HCT116 (cell line): ENCODE data around the gene SLC24A1. TPM values are rescaled to one million over a fixed set of nuclear protein-coding genes. Genes with fewer than 3 reads are reported as not detected.

Experiments
- ATAC-seq: fragments of 200-7000 bp; cut with Tn5 transposase; 2 replicates; pipeline ENCODE4 v1.9.1; 2020; ENCODE audit warnings: mild to moderate bottlenecking, moderate library complexity
- BruUV-seq: library from RNA; stranded (reverse); fragments of 400-500 nt; replicated peaks from 2 replicates; lab custom pipeline; 2021; lab: Mats Ljungman, UMichigan
- CTCF ChIA-PET: fragments of 300-600 bp; sonication (Branson Sonifier 250); formaldehyde crosslinking; loops from one replicate; lab custom pipeline; 2021; ENCODE audit warnings: antibody characterized with exemption; lab: Charles Lee
- POLR2A ChIA-PET: fragments of 300-600, 350-600 bp; sonication (Branson Sonifier 250); formaldehyde crosslinking; loops from one replicate; lab custom pipeline; 2021; ENCODE audit warnings: antibody characterized with exemption; lab: Charles Lee
- RAD21 ChIA-PET, 2 experiments: fragments of 300-600 bp; sonication (Branson Sonifier 250); formaldehyde crosslinking; loops; one replicate each; lab custom pipeline; 2023; ENCODE audit warnings: low total read pairs in 2 of 2; ENCODE audit not compliant: uncharacterized antibody in 2 of 2, unreplicated experiment in 2 of 2, low non-redundant PET in 1 of 2; lab: Charles Lee
- DNase-seq: peaks from one replicate; pipeline ENCODE4 v3.0.0-alpha.2; 2010; ENCODE audit warnings: low read depth, low spot score
- H2AFZ ChIP-seq: fragments of 200-600 bp; shearing (Covaris generic), sonication (generic); 2 replicates; pipeline ENCODE4 v1.6.1; 2017; ENCODE audit warnings: low read depth, mixed run types, mixed read lengths, antibody characterized with exemption, low read length; ENCODE audit not compliant: poor library complexity, severe bottlenecking
- H3K27ac ChIP-seq: 2 replicates; pipeline ENCODE4 v1.5.1; 2012; ENCODE audit warnings: low read depth, low read length
- H3K27me3 ChIP-seq: fragments of 200-600 bp; sonication (generic); 2 replicates; pipeline ENCODE4 v1.6.1; 2016; ENCODE audit warnings: mixed run types, low read length, mixed read lengths; ENCODE audit not compliant: insufficient read depth
- H3K36me3 ChIP-seq, 2 experiments: fragments of 200-500 bp in 1 of 2; fragments of 200-600 bp in 1 of 2; sonication (Bioruptor generic) in 1 of 2; sonication (generic) in 1 of 2; 2 replicates each; pipeline versions ENCODE4 v1.5.1 to v1.6.1; 2014 to 2016; ENCODE audit warnings: low read length in 2 of 2, inconsistent platforms in 1 of 2, mixed read lengths in 1 of 2, mixed run types in 1 of 2; ENCODE audit not compliant: insufficient read depth in 2 of 2, control insufficient read depth in 1 of 2
- H3K4me1 ChIP-seq, 2 experiments: fragments of 200-600 bp in 1 of 2; sonication (generic) in 1 of 2; 2 replicates each; pipeline versions ENCODE4 v1.5.1 to v1.6.1; 2012 to 2017; ENCODE audit warnings: low read length in 2 of 2, inconsistent platforms in 1 of 2, mild to moderate bottlenecking in 1 of 2, mixed read lengths in 1 of 2, mixed run types in 1 of 2, moderate library complexity in 1 of 2; ENCODE audit not compliant: insufficient read depth in 2 of 2, control insufficient read depth in 1 of 2
- H3K4me2 ChIP-seq: fragments of 200-600 bp; sonication (generic); 2 replicates; pipeline ENCODE4 v1.6.1; 2017; ENCODE audit warnings: mixed run types, low read length, mixed read lengths
- H3K4me3 ChIP-seq, 2 experiments: fragments of 200-600 bp in 1 of 2; sonication (generic) in 1 of 2; replicated peaks in 1 of 2; 2 replicates each; pipeline ENCODE4 v1.5.1; 2011 to 2016; ENCODE audit warnings: low read length in 2 of 2, control low read depth in 1 of 2, low read depth in 1 of 2, mild to moderate bottlenecking in 1 of 2, mixed read lengths in 1 of 2, mixed run types in 1 of 2
- H3K79me2 ChIP-seq: fragments of 200-600 bp; sonication (generic); 2 replicates; pipeline ENCODE4 v1.6.1; 2017; ENCODE audit warnings: mild to moderate bottlenecking, mixed run types, low read length, moderate library complexity, mixed read lengths; ENCODE audit not compliant: insufficient read depth
- H3K9ac ChIP-seq: fragments of 200-600 bp; sonication (generic); 2 replicates; pipeline ENCODE4 v1.6.1; 2016; ENCODE audit warnings: low read length, mixed read lengths
- H3K9me2 ChIP-seq: fragments of 200-600 bp; sonication (generic), shearing (Covaris generic); 2 replicates; pipeline ENCODE4 v1.6.1; 2017; ENCODE audit warnings: mixed run types, mild to moderate bottlenecking, moderate library complexity; ENCODE audit not compliant: insufficient read depth
- H3K9me3 ChIP-seq, 2 experiments: fragments of 200-500 bp in 1 of 2; fragments of 200-600 bp in 1 of 2; sonication (Bioruptor generic) in 1 of 2; sonication (generic) in 1 of 2; 2 replicates each; pipeline ENCODE4 v1.6.1; 2014 to 2017; ENCODE audit warnings: low read length in 2 of 2, mixed read lengths in 2 of 2, inconsistent platforms in 1 of 2, low read depth in 1 of 2, mild to moderate bottlenecking in 1 of 2, mixed run types in 1 of 2, moderate library complexity in 1 of 2; ENCODE audit not compliant: control insufficient read depth in 1 of 2, insufficient read depth in 1 of 2
- H4K20me1 ChIP-seq: fragments of 200-600 bp; sonication (generic), shearing (Covaris generic); 2 replicates; pipeline ENCODE4 v1.6.1; 2017; ENCODE audit warnings: mixed run types, mild to moderate bottlenecking, moderate library complexity; ENCODE audit not compliant: insufficient read depth
- ATF3 ChIP-seq: IDR thresholded peaks from 2 replicates; pipeline ENCODE4 v1.6.1; 2012
- CBX3 ChIP-seq: IDR thresholded peaks from 2 replicates; pipeline ENCODE4 v1.6.1; 2012; ENCODE audit warnings: low read depth
- CTCF ChIP-seq, 3 experiments: fragments of 200-600 bp in 1 of 3; sonication (generic) in 1 of 3; IDR thresholded peaks in 2 of 3; conservative IDR thresholded peaks in 1 of 3; 2 replicates each; pipeline ENCODE4 v1.5.1; 2012 to 2017; ENCODE audit warnings: low read depth in 2 of 3, low read length in 2 of 3, antibody characterized with exemption in 1 of 3, borderline replicate concordance in 1 of 3, control low read depth in 1 of 3, mild to moderate bottlenecking in 1 of 3, mixed read lengths in 1 of 3, mixed run types in 1 of 3, moderate library complexity in 1 of 3; ENCODE audit not compliant: insufficient read depth in 1 of 3
- EZH2phosphoT487 ChIP-seq: fragments of 200-600 bp; IDR thresholded peaks from 2 replicates; pipeline ENCODE4 v1.6.1; 2018; ENCODE audit warnings: antibody characterized with exemption, borderline replicate concordance
- JUND ChIP-seq: IDR thresholded peaks from 2 replicates; pipeline ENCODE4 v1.6.1; 2012
- POLR2A ChIP-seq: IDR thresholded peaks from 2 replicates; pipeline ENCODE4 v1.7.0; 2011; ENCODE audit warnings: borderline replicate concordance; ENCODE audit not compliant: insufficient read depth, insufficient read length; ENCODE audit errors: extremely low read depth
- POLR2AphosphoS5 ChIP-seq: IDR thresholded peaks from 2 replicates; pipeline ENCODE4 v1.6.1; 2011; ENCODE audit warnings: mild to moderate bottlenecking, low read depth, low read length, moderate library complexity
- RAD21 ChIP-seq: IDR thresholded peaks from 2 replicates; pipeline ENCODE4 v1.6.1; 2012; ENCODE audit warnings: low read depth, mild to moderate bottlenecking
- SIN3A ChIP-seq: IDR thresholded peaks from 2 replicates; pipeline ENCODE4 v1.6.1; 2012; ENCODE audit warnings: low read depth
- TCF7L2 ChIP-seq: IDR thresholded peaks from 2 replicates; pipeline ENCODE4 v1.7.0; 2011; ENCODE audit warnings: borderline replicate concordance, inconsistent platforms; ENCODE audit not compliant: insufficient read depth, insufficient read length; ENCODE audit errors: extremely low read depth
- YY1 ChIP-seq: IDR thresholded peaks from 2 replicates; pipeline ENCODE4 v1.6.1; 2011; ENCODE audit warnings: low read length, low read depth, moderate library complexity, mild to moderate bottlenecking; ENCODE audit not compliant: insufficient replicate concordance; ENCODE audit errors: extremely low read depth
- ZFX ChIP-seq: fragments of 450-650 bp; IDR thresholded peaks from 2 replicates; pipeline ENCODE4 v1.6.1; 2017
- intact Hi-C: fragments of 100-400 bp; cut with micrococcal nuclease; formaldehyde crosslinking; loops from 2 replicates; pipeline ENCODE4 v1.10.0; 2022
- total RNA-seq: library from RNA; stranded (reverse); gene quantifications from one replicate; pipeline ENCODE4 v1.2.1, GENCODE V29; 2021; ENCODE audit not compliant: unreplicated experiment
- TF ChIP-seq, protein P1 (sequence below): IDR thresholded peaks from 2 replicates; pipeline ENCODE4 v1.6.1; 2012
- TF ChIP-seq, protein P2 (sequence below): IDR thresholded peaks from 2 replicates; pipeline ENCODE4 v1.6.1; 2011; ENCODE audit warnings: mild to moderate bottlenecking, low read length, moderate library complexity; ENCODE audit not compliant: insufficient replicate concordance; ENCODE audit errors: extremely low read depth

The SLC24A1 gene
- total RNA-seq, 1 experiment from 2014 or later: 15.9 TPM

- Histone ChIP-seq H3K9me3 (no peaks in the 10 kb centered on the region), H3K9ac (no peak overlapping the region), H3K27me3 (no peaks in the 10 kb centered on the region), H3K79me2 (no peaks in the 10 kb centered on the region), H3K4me2 (no peak overlapping the region), H3K9me2 (no peaks in the 10 kb centered on the region), H4K20me1 (no peaks in the 10 kb centered on the region), H3K27ac (no peak overlapping the region), H3K4me3 (no peak overlapping the region), H3K36me3 (no peaks in the 10 kb centered on the region), H2AFZ (no peak overlapping the region), H3K4me1 (peaks cover 3 to 26% of the 10 kb centered on the region in 2 experiments; a peak in 3 of 4 replicates)
- CTCF ChIA-PET: no interaction called here
- TF ChIP-seq SIN3A (no peak), TCF7L2 (no peak), JUND (no peak), CBX3 (no peak)
- TF ChIP-seq, protein P1, sequence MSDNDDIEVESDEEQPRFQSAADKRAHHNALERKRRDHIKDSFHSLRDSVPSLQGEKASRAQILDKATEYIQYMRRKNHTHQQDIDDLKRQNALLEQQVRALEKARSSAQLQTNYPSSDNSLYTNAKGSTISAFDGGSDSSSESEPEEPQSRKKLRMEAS: no peak
- RAD21 ChIA-PET: no interaction called here
- no peak for DNase-seq
- POLR2A ChIA-PET: no interaction called here
- no TSS peak for BruUV-seq
- ATAC-seq: no peak
- intact Hi-C loops: no loop called here
These were observed 29.2 kb downstream of the SLC24A1 start for GRCh38 chr15:65651042-65651322.

- ChIA-PET POLR2A (no interaction called here), CTCF (no interaction called here), RAD21 (no interaction called here)
- no peaks in the 10 kb centered on the region for H3K9me3 ChIP-seq
- no peaks in the 10 kb centered on the region for H3K36me3 ChIP-seq
- no peak for ATAC-seq
- no peaks in the 10 kb centered on the region for H3K9me2 ChIP-seq
- peaks cover 3 to 26% of the 10 kb centered on the region in 2 experiments; a peak in 3 of 4 replicates for H3K4me1 ChIP-seq
- DNase-seq: no peak
- no peak overlapping the region for H3K27ac ChIP-seq
- H3K79me2 ChIP-seq: no peaks in the 10 kb centered on the region
- H3K4me2 ChIP-seq: no peak overlapping the region
- no peaks in the 10 kb centered on the region for H4K20me1 ChIP-seq
- no peak overlapping the region for H2AFZ ChIP-seq
- intact Hi-C loops: no loop called here
- H3K4me3 ChIP-seq: no peak overlapping the region
- H3K27me3 ChIP-seq: no peaks in the 10 kb centered on the region
- H3K9ac ChIP-seq: no peak overlapping the region
- no TSS peak for BruUV-seq
- no peak for TF ChIP-seq POLR2A
- no peak for TF ChIP-seq CTCF (IDR thresholded peaks at IDR 0.05 in 2 of 3, conservative IDR thresholded peaks at IDR 0.05 in 1 of 3; ENCODE audit: borderline replicate concordance in 1 of 3, insufficient read depth in 1 of 3, low read depth in 2 of 3, low read length in 2 of 3)
- no peak for TF ChIP-seq TCF7L2
- TF ChIP-seq, protein P2, sequence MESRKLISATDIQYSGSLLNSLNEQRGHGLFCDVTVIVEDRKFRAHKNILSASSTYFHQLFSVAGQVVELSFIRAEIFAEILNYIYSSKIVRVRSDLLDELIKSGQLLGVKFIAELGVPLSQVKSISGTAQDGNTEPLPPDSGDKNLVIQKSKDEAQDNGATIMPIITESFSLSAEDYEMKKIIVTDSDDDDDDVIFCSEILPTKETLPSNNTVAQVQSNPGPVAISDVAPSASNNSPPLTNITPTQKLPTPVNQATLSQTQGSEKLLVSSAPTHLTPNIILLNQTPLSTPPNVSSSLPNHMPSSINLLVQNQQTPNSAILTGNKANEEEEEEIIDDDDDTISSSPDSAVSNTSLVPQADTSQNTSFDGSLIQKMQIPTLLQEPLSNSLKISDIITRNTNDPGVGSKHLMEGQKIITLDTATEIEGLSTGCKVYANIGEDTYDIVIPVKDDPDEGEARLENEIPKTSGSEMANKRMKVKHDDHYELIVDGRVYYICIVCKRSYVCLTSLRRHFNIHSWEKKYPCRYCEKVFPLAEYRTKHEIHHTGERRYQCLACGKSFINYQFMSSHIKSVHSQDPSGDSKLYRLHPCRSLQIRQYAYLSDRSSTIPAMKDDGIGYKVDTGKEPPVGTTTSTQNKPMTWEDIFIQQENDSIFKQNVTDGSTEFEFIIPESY: no peak
- TF ChIP-seq ATF3: no peak
- TF ChIP-seq ZFX: no peak
- no peak for TF ChIP-seq EZH2phosphoT487
- TF ChIP-seq POLR2AphosphoS5: no peak
- TF ChIP-seq YY1: no peak
- TF ChIP-seq SIN3A: no peak
- TF ChIP-seq RAD21: no peak
These were observed 30.4 kb downstream of the SLC24A1 start for GRCh38 chr15:65651831-65652749.
